Measurements from ENCODE around the gene SMYD3.

DNA sequence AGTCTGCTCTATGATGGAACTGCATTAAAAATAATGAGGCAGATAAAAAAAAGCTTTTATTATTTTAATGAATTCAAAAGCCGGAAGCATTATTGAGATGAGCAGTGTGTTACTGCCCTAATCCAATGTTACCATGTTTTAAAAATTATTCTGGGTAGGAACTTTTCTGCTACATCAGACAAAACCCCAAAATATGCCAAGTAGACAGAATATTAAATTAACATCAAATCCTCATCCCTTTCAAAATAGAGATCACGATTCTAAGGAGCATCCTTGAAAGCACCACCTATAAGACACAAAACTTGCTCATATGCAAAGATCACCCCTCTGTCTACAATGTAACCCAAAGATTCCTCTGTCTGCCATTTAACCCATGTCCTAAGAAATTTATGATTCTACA is 357.5 kb downstream of the SMYD3 start:
- no peak for TF ChIP-seq EZH2 (IDR thresholded peaks at IDR 0.05; ENCODE audit: borderline replicate concordance)
- TF ChIP-seq, protein P1, sequence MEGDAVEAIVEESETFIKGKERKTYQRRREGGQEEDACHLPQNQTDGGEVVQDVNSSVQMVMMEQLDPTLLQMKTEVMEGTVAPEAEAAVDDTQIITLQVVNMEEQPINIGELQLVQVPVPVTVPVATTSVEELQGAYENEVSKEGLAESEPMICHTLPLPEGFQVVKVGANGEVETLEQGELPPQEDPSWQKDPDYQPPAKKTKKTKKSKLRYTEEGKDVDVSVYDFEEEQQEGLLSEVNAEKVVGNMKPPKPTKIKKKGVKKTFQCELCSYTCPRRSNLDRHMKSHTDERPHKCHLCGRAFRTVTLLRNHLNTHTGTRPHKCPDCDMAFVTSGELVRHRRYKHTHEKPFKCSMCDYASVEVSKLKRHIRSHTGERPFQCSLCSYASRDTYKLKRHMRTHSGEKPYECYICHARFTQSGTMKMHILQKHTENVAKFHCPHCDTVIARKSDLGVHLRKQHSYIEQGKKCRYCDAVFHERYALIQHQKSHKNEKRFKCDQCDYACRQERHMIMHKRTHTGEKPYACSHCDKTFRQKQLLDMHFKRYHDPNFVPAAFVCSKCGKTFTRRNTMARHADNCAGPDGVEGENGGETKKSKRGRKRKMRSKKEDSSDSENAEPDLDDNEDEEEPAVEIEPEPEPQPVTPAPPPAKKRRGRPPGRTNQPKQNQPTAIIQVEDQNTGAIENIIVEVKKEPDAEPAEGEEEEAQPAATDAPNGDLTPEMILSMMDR (IDR thresholded peaks at IDR 0.05; ENCODE audit: poor library complexity) = no peak

Data from hepatocyte (in vitro differentiated cells).